GM19351 (cell line): Measurements from ENCODE around the gene C11orf42.

Source experiments
- ATAC-seq: cut with Tn5 transposase; IDR thresholded peaks from one replicate; pipeline ENCODE4 v1.9.1; 2021; ENCODE audit warnings: mild to moderate bottlenecking, moderate library complexity; ENCODE audit not compliant: unreplicated experiment

Gene C11orf42, protein sequence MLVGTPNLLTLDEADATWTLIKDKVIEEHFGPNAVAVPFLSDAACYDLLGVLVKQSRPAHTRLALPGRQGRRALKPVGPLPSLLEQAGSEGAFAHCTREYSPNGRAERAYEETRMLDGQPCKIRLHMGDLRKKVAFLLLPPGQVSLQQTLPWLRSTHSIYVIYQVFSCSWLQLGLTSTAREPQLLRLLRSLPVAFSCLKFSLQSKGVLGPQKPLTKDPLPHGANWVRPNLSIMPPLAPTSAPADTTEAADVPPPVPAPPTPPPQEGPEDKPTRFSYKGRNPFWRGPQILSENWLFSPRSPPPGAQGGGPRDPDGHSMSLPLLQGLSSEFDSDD

GRCh38 chr11:6205366-6205765 is at the start of gene C11orf42:
Gene C11orf42, plus strand, starts transcription at chr11:6205557. Its CDS starts 59 bp downstream, at chr11:6205616.
- no peak for ATAC-seq

DNA sequence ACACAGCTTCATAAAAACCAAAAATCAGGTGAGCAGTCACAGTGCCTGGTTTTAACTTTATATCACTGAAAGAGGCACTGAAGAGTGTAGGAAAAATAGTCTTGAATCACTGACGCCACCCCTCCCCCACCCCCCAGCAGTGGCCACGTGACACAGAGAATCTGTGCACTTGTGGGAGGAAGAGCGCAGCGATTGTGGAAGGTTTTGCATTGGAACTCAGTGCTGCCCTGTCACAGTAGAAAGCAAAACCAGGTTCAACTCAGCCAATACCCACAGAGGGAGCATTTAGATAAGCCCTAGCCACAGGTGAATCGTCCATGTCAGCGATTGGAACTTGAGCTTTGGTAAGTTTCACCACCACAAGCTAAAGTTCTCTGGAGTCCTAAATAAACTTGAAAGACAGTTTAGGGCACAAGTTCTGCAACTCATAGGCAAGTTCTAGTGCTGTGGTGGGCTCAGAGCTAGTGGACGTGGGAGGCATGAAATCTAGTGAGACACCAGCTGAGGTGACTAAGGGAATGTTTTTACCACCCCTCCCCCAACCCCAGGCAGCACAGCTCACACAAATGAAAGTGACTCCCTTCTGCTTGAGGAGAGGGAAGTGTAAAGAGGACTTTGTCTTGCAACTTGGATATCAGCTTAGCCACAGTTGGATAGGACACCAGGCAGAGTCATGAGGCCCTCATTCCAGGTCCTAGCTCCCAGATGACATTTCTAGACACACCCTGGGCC is 48.6 kb upstream of the C11orf42 start:
- no peak for ATAC-seq

DNA sequence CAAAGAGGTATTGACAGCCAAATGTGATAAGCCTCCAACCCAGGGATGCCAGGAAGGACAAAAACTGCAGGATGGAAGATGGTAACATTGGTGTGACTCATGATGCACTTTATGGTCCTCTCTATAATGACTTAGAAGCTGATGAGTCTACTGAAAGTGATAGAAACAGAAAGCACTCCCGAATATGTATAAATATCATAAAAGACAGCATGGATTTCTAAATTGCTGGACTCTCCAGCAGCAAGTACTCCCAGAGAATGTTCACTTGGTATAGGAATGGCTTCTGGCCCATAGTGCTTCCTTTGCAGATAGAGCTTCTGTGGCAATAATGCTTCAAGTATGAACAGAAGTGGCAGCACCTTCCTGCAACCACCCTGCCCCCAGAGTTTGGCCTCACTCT is 35.1 kb upstream of the C11orf42 start, which contains the start of gene OR52B2:
TSS of gene OR52B2 (minus strand) at position 101 of the 400 bp plus-strand sequence. CDS start at position 101, 0 bp downstream.
- ATAC-seq = no peak

- ATAC-seq = no peak
Measured at GRCh38 chr11:6175440-6175839, 29.9 kb upstream of the C11orf42 start.

DNA sequence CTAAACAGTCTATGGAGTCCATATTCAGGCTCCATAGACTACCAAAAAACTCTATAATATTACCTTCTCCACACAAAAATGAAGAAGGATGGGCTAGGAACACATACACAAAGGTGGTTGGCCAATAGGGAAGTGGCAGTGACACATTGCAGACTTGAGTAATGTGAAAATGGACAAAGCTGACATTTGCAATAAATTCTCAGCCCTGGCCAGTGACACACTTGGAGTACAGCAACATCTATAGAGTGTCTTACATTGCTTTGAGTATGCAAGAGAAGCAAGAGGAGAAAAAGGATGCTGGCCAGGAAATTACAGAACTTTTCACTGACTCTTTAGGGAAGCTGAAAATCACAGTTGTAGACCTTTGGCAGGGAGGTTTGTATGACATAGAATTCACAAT is 13.6 kb upstream of the C11orf42 start:
- no peak for ATAC-seq

DNA sequence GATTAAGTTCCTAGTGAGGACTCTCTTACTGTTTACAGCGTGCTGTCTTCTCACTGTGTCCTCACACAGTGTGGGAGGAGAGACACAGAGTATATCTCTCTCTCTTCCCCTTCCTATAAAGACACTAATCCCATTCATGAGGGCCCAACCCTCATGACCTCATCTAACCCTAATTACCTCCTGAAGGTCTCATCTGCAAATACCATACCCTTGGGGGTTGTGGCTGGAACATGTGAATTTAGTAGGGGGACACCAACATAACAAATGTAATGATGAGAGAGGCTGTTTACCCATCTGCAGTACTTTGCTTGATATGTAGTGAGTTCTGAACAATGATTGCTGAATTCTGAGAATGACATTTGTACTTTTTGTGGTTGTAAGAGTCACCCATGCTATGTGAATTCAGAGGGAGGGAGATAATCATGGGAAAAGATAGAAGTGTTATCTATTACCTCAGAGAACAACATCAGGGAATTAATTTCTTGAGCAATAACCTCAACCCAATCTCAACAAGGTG is 11.2 kb upstream of the C11orf42 start:
- no peak for ATAC-seq

- peak; percentile 42 for ATAC-seq
Measured at GRCh38 chr11:6196396-6196795, 9.0 kb upstream of the C11orf42 start.

DNA sequence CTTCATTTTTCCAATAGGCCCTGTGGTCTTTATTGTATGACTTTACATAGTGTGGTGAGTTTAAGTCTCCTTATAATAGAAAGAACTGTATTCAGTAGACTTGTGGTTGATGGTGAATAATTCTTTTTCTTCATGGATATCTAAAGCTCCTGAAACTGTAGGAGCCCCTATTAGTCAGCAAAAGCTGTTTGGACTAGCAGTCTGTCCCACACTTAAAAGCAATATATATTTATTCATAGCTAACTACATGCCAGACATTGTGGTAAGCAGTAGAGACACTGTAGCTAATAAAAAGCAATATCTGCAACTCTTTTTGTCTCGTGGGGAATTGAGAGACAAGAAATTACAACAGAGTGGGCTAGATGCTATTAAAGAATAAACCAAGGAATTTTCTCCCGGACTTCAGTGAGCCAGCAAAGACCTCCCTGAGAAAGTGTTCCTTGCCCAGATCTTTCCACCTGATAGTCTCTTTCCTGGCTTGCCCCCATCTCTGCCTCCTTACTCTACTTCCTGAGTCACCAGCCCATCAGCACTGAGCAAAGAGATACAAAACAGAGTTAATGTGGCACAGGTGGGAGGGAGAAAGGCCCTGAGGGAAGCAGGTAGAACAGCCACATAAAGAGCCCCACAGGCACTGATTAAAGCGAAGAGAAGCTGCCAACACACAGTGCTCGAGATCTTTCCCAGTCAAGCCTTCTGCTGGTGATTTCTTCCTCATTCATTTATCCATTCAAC is 7.7 kb upstream of the C11orf42 start:
- no peak for ATAC-seq

DNA sequence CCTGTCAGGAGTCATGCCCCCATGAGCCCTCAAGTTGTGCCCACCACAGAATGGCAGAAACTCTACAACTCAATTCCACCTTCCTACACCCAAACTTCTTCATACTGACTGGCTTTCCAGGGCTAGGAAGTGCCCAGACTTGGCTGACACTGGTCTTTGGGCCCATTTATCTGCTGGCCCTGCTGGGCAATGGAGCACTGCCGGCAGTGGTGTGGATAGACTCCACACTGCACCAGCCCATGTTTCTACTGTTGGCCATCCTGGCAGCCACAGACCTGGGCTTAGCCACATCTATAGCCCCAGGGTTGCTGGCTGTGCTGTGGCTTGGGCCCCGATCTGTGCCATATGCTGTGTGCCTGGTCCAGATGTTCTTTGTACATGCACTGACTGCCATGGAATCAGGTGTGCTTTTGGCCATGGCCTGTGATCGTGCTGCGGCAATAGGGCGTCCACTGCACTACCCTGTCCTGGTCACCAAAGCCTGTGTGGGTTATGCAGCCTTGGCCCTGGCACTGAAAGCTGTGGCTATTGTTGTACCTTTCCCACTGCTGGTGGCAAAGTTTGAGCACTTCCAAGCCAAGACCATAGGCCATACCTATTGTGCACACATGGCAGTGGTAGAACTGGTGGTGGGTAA is 6.1 kb upstream of the C11orf42 start, which contains the start of gene OR52W1:
TSS of gene OR52W1 (plus strand) at position 51 of the 637 bp plus-strand sequence. CDS start at position 51, 0 bp downstream.
- no peak for ATAC-seq

- no peak for ATAC-seq
Measured at GRCh38 chr11:6200975-6201374, 4.4 kb upstream of the C11orf42 start.

DNA sequence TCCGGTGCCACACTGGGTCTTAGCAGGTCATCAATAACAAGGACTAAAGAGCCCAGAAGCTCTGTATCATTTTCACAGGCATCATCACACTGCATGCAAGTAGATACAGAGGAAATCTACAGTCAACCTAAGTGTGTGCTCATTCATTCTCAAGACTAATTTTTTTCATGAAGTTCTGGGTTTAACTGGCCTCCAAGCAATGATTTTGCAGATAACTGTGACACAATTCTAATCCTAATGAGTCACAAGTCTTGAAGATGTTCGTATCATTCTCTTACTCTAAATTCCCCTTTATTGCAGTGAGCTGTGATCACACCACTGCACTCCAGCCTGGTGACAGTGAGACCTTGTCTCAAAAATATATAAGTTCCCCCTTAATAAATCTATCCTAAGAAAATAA is 3.9 kb upstream of the C11orf42 start:
- ATAC-seq = no peak

- ATAC-seq = no peak
Measured at GRCh38 chr11:6202041-6202440, 3.3 kb upstream of the C11orf42 start.

GRCh38 chr11:6203327-6203726 is 2.0 kb upstream of the C11orf42 start:
- peak; percentile 70 for ATAC-seq

DNA sequence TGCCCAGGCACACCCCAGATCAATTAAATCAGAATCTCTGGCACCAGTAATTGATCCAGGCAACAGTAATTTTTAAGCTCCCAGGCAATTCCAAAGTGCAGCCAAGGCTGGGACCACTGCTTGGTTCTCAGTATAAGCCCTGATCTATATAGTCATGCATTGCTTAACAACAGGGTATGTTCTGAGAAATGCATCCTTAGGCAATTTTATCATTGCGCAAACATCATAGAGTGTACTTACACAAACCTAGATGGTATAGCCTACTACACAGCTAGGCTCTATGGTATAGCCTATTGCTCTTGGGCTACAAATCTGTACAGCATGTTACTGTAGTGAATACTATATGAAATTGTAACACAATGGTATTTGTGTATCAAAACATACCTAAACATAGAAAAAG is 651 bp upstream of the C11orf42 start:
- no peak for ATAC-seq

DNA sequence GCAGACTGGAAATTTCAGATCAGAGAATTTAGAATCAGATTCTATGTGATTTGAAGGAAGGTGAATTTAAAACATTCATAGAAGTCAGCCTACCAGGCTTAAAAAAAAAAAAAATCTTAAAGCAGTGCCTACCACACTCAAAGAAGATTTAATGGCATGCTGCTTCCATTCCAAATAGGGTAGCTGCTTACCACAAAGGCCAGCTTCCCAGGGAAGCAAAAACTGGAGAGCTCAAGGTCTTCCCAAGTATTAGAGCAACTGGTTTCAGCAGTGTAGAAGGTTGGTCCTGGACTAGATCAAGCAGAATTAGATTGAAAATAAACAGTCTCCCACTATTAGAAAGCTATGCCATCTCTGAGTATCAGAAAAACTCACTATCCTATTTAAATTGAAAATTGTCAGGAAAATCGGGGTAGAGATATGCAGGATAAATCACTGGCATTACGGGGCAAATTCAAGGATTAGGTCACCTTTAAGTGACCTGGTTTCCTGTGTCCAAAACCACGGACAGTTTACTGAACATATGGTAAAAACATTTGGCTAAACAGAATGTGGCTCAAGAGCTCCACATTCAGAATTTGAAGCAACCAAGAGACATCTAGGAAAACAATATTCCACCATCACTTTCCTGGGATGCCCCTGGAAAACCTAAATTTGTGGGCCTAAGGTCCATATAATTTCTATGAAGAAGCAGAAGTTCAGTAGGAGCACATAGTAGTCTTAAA is 1.3 kb downstream of the C11orf42 start:
- ATAC-seq = no peak

DNA sequence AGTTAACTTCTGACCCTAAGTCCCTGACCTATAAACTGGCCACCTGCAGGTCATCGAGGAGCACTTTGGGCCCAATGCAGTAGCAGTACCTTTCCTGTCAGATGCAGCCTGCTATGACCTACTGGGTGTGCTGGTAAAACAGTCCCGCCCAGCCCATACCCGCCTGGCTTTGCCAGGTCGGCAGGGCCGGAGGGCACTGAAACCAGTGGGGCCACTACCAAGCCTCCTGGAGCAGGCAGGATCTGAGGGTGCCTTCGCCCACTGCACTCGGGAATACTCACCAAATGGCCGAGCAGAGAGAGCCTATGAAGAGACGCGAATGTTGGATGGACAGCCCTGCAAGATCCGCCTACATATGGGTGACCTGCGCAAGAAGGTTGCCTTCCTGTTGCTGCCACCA is 4.4 kb downstream of the C11orf42 start:
- ATAC-seq = no peak

GRCh38 chr11:6210274-6210955 is 5.1 kb downstream of the C11orf42 start:
- ATAC-seq = no peak

DNA sequence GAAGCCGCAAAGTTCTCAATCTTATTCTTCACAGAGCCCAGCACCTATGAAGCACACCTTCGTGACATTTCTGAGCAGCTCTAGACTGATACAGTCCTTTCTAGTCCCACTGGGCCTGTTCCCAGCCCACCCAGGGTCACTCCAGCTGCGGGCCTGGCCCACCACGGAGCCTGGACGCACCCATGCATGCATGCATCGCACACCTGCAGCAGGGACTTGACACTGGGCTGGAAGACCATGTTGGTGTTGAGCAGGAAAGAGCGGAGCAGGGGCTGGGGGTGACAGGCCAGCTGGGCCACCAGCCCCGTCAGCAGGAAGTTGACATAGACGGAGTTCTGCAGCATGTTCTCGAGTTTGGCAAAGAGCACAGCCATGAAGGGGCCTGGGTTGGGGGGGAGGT is 9.2 kb downstream of the C11orf42 start:
- no peak for ATAC-seq

DNA sequence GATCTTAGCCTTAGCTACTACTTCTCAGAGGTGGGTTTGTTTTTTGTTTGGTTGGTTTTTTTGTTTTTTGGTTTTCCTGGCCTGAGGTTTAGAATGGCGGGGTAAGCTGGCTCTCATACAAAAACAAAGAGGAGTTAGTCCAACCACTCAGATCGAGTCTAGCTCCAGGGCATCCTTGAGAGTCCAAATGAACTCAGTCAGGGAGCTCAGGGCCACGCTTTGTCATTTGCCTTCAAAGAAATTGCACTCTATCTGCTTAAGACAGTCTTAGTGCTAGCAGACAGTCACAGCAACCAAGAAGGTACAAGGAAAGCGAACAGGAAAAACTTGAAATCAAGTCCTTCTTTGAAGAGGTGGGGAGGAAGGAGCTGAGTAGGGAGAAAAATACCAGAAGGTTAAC is 11.1 kb downstream of the C11orf42 start:
- ATAC-seq = no peak

- ATAC-seq = no peak
Measured at GRCh38 chr11:6217722-6218121, 12.4 kb downstream of the C11orf42 start.
